Activated naive CD8-positive, alpha-beta T cell treated with anti-CD3 and anti-CD28 coated beads, Interleukin-2, amount 50 U/mL, for 24 hours (primary cell): ENCODE data around the gene EPB41L2.

Experiments used
- ATAC-seq: fragments of 150-1000 bp; cut with Tn5 transposase; one replicate; pipeline ENCODE4 v1.10.0; 2021
- DNase-seq: peaks from one replicate; pipeline ENCODE4 v3.0.0; 2021
- H3K27ac Mint-ChIP-seq: one replicate; pipeline ENCODE4 v1.8.0; 2021; ENCODE audit warnings: mild to moderate bottlenecking, mixed read lengths
- H3K27me3 Mint-ChIP-seq: one replicate; pipeline ENCODE4 v1.8.0; 2021; ENCODE audit warnings: mixed read lengths
- H3K36me3 Mint-ChIP-seq: one replicate; pipeline ENCODE4 v1.8.0; 2021; ENCODE audit warnings: low read depth, mixed read lengths
- H3K4me1 Mint-ChIP-seq: one replicate; pipeline ENCODE4 v1.8.0; 2021; ENCODE audit warnings: mixed read lengths
- H3K4me3 Mint-ChIP-seq: one replicate; pipeline ENCODE4 v1.8.0; 2021; ENCODE audit warnings: mild to moderate bottlenecking, moderate library complexity, mixed read lengths
- H3K9me3 Mint-ChIP-seq: one replicate; pipeline ENCODE4 v1.8.0; 2021; ENCODE audit warnings: mixed read lengths

Gene EPB41L2

DNA sequence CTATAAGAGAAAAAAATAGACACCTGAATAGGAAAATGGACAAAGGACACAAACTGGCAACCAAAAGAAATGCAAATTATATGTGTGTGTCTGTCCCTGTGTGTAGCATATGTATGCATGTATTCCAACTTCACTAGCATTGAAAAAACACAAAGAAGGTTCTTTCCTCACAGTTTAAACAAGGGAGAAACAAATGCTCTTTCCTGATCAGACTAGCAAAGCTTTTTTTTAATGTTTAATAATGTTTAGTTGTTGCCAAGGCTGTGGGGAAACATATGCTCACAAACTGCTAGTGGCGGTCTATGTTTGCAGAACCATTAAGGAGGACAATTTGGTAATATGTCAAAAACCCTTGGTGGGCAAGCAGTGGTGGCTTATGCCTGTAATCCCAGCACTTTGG, 213.5 kb downstream of the EPB41L2 start:
- H3K27ac Mint-ChIP-seq = no peak overlapping the region
- no peaks in the 10 kb centered on the region for H3K9me3 Mint-ChIP-seq
- no peak overlapping the region for H3K4me3 Mint-ChIP-seq

DNA sequence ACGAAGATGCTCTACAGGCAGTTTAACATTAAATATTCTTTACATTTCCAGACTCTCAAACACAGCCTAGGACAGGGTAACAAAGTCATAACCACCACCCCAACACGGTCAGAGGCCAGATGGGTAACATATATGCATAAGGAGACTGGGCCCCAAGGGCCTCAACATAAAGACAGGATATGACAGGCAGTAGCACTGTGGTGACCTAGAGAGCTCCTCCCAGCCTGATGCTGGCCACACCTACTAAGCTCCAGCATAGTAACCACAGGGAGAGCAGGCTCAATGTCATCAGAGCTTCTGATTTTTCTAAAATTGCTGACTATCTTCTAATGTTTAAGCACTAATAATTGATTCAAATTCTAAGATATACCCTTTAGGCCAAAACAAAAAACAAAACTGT, 214.1 kb downstream of the EPB41L2 start:
- Mint-ChIP-seq H3K36me3 (no peaks in the 10 kb centered on the region), H3K27ac (no peak overlapping the region), H3K9me3 (no peaks in the 10 kb centered on the region), H3K4me1 (peaks cover 5% of the 10 kb centered on the region), H3K4me3 (no peak overlapping the region), H3K27me3 (no peaks in the 10 kb centered on the region)
- ATAC-seq (peak; percentile 90), DNase-seq (peak; percentile 18)

More for the DNA sequence above, 213.5 kb downstream of the EPB41L2 start:
- no peak for DNase-seq
- Mint-ChIP-seq H3K36me3 (no peaks in the 10 kb centered on the region), H3K4me1 (peaks cover 5% of the 10 kb centered on the region), H3K27me3 (no peaks in the 10 kb centered on the region)
- ATAC-seq = no peak

DNA sequence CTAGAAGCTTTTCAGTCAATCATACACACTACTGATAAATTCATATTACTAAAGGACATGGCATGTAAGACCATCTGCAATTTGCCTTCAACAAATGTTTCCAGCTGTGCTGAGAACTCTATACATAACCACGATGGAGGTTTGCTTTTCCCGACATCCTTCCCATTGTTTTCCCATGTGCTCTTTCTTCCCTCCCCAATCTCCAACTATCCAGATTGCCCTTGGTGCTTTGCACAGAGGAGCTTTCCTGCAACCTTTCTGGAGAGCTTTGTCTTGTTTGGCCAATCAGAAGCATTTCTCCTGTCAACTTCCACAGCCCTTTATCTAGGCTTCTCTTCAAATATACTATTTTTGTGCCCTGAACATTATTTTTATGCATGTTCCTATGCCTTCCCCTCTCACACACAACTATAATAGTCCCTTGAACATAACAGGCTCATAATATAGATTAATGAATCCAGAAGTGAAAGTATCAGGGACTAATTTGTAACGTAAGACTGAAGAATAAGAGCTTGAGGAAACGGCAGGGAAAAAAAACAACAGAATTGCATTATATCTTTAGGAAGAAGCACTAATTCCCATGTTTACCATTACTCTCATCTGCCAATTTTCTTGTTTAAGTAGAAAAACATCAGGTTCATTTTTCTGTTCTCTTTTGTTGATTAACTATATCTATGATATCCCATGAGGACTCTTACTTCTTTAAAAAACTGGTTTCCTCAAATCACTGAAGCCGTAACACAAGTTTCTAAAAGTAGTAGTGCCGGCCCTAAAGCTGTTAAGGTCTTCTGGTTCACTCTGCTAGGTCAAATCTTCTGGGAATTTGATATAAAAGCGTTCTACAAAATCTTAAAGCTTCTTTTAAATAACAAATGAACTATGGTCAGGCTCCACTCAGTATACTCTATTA, 215.8 kb downstream of the EPB41L2 start:
- Mint-ChIP-seq H3K27me3 (no peaks in the 10 kb centered on the region), H3K27ac (no peak overlapping the region)
- no peak for ATAC-seq

DNA sequence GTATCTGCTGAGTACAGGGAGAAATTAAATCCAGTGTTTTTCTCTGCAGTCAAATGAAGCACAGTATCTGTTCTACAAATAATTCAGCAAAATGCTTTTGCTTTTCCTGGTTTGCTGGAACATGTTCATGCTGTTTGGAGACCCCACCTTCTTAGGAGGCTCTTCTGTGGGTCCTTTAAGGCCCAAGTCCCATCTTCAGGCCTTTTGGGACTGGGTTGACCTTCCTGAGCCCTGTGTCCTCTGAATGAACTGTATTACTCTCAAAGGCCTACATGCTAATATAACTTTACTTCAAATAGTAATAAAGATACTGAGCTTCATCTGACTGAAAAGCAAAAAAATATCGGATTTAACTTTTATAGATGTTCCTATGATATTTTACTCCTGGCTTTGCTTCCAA, 216.5 kb downstream of the EPB41L2 start:
- no peaks in the 10 kb centered on the region for H3K27me3 Mint-ChIP-seq
- ATAC-seq (no peak), DNase-seq (no peak)
- H3K36me3 Mint-ChIP-seq = no peaks in the 10 kb centered on the region
- no peaks in the 10 kb centered on the region for H3K9me3 Mint-ChIP-seq
- H3K4me1 Mint-ChIP-seq = peaks cover 5% of the 10 kb centered on the region
- H3K4me3 Mint-ChIP-seq = no peak overlapping the region
- no peak overlapping the region for H3K27ac Mint-ChIP-seq

More for the DNA sequence above, 215.8 kb downstream of the EPB41L2 start:
- H3K4me1 Mint-ChIP-seq = peaks cover 5% of the 10 kb centered on the region
- DNase-seq = no peak
- no peak overlapping the region for H3K4me3 Mint-ChIP-seq
- H3K36me3 Mint-ChIP-seq = no peaks in the 10 kb centered on the region
- H3K9me3 Mint-ChIP-seq = no peaks in the 10 kb centered on the region

DNA sequence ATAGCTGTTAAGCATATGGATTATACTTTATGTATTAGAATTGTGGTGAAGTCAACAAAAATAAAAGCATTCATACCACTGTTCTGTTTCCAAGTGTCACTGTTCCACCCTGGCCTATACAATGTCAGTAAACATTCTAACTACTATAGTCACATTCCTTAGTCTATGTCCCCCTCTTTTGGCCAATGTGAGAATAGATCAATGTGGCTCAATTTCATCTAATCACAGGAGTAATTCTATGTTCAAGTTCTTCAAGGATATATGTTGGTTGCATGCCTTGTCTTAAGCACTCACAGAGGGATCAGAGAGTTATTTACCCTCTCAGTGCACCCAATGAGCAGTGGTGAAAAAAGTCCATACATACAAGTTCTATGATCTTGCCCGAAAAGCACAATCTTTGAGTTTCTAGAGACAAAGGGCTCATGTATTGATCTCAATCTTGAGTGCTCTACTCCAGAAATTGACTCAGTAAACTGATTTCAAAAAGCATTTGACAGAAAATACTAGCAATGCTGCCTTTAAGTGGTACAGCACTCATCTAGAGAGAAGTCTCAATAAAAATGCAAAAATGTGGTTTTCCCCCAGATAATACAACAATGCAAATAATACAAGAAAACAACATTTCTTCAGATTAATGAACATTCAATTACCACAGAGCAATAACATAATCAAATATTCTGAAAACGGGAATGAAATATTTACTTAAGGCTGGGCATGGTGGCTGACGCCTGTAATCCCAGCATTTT, 219.3 kb downstream of the EPB41L2 start:
- no peak overlapping the region for H3K4me3 Mint-ChIP-seq
- no peaks in the 10 kb centered on the region for H3K36me3 Mint-ChIP-seq
- H3K27me3 Mint-ChIP-seq = no peaks in the 10 kb centered on the region
- H3K9me3 Mint-ChIP-seq = no peaks in the 10 kb centered on the region
- peaks cover 3% of the 10 kb centered on the region for H3K4me1 Mint-ChIP-seq
- H3K27ac Mint-ChIP-seq = no peak overlapping the region
- ATAC-seq (peak; percentile 78), DNase-seq (no peak)

DNA sequence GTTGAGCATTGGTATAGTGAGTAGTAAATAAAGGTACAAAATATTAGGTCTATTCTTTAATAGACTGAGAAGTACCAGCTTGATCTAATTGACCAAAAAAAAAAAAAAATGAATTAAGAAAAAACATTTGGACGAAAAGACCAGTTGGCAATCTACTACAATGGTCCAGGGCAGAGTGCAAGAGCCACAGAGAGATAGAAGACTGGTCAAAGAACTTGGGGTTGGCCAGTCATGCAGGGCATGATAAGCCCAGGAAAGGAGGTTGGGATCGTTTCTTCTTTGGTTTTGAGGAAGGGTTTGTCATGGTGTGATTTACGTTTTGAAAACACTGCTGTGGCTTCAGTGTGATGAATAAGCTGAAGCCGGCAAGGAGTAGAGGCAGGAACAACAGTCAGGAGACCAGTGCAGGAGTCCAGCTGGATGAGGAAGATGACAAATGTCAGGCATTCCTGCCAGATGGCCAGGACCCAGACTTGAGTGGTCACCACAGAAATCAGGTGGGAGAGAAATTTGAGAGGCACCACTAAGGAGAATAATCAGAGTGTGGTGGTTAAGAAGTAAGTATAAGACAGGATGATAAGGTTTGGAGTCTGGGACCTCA, 221.8 kb downstream of the EPB41L2 start:
- Mint-ChIP-seq H3K36me3 (no peaks in the 10 kb centered on the region), H3K4me3 (no peak overlapping the region), H3K27me3 (no peaks in the 10 kb centered on the region), H3K9me3 (no peaks in the 10 kb centered on the region), H3K4me1 (no peaks in the 10 kb centered on the region), H3K27ac (no peak overlapping the region)
- DNase-seq = no peak
- no peak for ATAC-seq

DNA sequence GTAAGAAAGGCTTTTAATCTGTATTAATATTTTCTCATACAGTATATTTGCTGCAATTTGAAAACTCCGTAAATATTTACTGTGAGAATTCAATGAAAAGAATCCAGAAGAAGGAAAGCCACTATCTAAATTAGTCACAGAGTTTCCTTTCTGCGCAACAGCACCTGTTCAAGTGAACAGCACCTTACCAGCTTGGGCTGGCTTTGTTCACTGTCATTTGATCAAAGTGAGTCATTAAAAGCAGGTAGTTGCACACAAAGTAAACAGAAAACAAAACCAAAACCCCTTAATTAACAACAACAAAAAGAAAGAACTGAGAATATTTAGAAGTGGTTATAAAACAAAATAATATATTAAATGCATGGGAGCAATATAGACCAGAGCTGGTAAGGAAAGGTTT, 223.0 kb downstream of the EPB41L2 start:
- no peak overlapping the region for H3K4me3 Mint-ChIP-seq
- DNase-seq (no peak), ATAC-seq (no peak)
- H3K36me3 Mint-ChIP-seq = no peaks in the 10 kb centered on the region
- H3K4me1 Mint-ChIP-seq = no peaks in the 10 kb centered on the region
- no peaks in the 10 kb centered on the region for H3K9me3 Mint-ChIP-seq
- H3K27me3 Mint-ChIP-seq = no peaks in the 10 kb centered on the region
- H3K27ac Mint-ChIP-seq = no peak overlapping the region

DNA sequence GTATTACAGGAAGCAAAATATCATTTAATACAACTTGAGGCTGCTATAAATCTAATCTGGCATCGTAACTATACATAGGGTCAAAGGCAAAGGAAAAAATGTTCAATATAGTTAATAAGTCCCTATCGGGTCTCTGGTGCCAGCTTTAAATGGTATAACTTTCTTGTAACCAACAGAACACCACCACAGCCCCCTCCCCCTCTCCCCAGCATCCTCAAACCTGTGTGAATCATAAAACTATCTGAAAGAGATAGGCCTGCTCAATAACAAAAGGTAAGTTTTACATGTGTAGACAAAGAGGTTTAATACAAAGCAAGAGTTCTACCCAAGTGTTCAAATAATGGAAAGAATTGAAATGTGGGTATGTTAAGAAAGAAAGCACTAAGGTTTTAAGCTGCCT, 223.7 kb downstream of the EPB41L2 start:
- Mint-ChIP-seq H3K9me3 (no peaks in the 10 kb centered on the region), H3K36me3 (no peaks in the 10 kb centered on the region), H3K4me3 (no peak overlapping the region), H3K27ac (no peak overlapping the region), H3K4me1 (no peaks in the 10 kb centered on the region), H3K27me3 (no peaks in the 10 kb centered on the region)
- DNase-seq (no peak), ATAC-seq (no peak)

DNA sequence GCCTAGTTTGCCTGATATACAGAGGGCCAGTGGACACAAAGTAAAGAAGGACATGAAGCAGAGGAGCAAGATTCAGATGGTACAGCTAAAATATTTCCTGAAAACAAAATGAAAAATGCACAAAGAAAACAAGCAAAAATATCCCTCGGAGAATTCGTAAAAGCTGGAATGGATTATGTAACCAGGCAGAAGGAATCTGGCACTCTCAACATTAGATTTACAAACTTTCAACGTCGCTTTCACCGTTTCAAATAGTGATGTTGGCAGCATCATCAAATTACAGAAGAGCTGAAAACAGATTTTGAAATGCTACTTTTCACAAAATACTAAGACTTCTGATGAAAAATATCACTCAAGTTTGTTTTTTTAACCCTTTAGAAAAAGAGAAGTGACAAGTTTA, 224.1 kb downstream of the EPB41L2 start:
- Mint-ChIP-seq H3K36me3 (no peaks in the 10 kb centered on the region), H3K27me3 (no peaks in the 10 kb centered on the region), H3K4me1 (no peaks in the 10 kb centered on the region), H3K4me3 (no peak overlapping the region), H3K27ac (no peak overlapping the region), H3K9me3 (no peaks in the 10 kb centered on the region)
- ATAC-seq = no peak
- no peak for DNase-seq

DNA sequence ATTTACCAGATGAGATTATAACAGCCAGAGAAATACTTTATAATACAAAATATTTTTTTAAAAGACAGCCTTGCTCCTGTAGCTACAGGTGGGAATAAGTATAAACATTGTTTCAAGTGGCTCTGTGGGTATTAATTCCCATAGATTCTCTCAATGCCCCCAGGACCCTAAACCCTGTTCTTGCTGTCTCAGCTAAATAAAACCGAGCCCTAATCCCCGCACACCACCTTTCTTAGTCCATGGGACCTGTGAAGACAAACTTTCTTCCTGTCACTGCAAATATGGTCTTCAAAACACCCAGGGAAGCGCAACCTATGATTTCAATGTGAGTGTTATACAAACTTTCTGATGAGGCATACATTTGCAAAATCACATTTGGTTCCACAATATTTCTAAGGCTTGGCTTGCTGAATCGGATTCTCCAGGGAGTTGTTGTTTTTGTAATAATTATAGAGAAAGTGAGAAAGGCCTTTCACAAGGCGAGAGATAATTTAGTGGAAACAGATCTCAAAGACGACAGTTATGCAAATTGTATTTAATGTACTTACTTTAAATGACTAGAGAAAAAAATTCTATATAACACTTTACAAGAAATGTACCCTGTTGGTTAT, 224.7 kb downstream of the EPB41L2 start:
- no peaks in the 10 kb centered on the region for H3K27me3 Mint-ChIP-seq
- no peak overlapping the region for H3K4me3 Mint-ChIP-seq
- H3K9me3 Mint-ChIP-seq = no peaks in the 10 kb centered on the region
- DNase-seq (no peak), ATAC-seq (no peak)
- no peaks in the 10 kb centered on the region for H3K36me3 Mint-ChIP-seq
- no peaks in the 10 kb centered on the region for H3K4me1 Mint-ChIP-seq
- H3K27ac Mint-ChIP-seq = no peak overlapping the region

DNA sequence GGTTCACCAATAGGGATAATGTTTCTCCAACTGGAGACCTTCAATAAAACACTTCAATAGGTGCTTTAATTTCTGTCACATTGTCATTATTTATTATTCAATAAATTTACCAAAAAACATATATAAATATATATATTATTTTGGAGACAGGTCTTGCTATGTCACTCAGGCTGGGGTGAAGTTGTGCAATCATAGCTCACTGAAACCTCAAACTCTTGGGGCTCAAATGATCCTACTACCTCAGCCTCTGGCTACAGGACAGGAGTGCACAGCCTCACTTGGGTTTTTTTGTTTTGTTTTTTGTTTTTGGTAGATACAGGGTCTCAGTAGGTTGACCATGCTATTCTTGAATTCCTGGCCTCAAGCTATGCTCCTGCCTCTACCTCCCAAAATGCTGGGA, 226.0 kb downstream of the EPB41L2 start:
- DNase-seq = no peak
- no peaks in the 10 kb centered on the region for H3K9me3 Mint-ChIP-seq
- H3K4me1 Mint-ChIP-seq = no peaks in the 10 kb centered on the region
- no peaks in the 10 kb centered on the region for H3K36me3 Mint-ChIP-seq
- no peak overlapping the region for H3K27ac Mint-ChIP-seq
- no peak overlapping the region for H3K4me3 Mint-ChIP-seq
- no peaks in the 10 kb centered on the region for H3K27me3 Mint-ChIP-seq
- ATAC-seq = no peak

DNA sequence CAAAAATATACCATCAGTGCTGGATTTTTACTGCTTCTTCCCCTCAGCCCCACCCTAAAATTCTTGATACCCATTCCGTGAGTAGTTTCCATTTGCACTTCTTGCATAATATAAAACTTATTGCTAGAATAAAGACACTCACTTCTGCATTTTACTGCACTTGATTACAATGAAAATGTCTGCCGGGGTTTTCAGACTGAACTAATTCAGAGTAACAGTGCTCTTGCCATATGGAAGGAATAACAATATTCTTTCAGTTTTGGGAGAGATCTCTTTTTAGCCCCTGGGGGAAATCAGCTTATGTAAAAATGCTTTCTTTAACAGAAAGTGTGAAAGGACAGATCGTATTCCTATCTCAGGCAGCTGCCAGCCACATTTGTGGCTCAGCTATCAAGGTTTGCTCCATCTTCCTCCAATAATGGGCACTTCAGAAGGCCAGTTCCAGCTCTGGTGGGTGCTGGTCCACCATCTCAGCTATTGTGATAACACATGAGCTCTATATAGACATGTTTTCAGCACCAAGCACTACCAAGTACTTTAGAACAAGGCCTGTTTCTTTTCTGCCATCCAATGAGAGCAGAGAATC, 226.9 kb downstream of the EPB41L2 start:
- no peaks in the 10 kb centered on the region for H3K36me3 Mint-ChIP-seq
- DNase-seq (no peak), ATAC-seq (no peak)
- H3K9me3 Mint-ChIP-seq = no peaks in the 10 kb centered on the region
- H3K27ac Mint-ChIP-seq = no peak overlapping the region
- no peaks in the 10 kb centered on the region for H3K4me1 Mint-ChIP-seq
- H3K27me3 Mint-ChIP-seq = no peaks in the 10 kb centered on the region
- H3K4me3 Mint-ChIP-seq = no peak overlapping the region

DNA sequence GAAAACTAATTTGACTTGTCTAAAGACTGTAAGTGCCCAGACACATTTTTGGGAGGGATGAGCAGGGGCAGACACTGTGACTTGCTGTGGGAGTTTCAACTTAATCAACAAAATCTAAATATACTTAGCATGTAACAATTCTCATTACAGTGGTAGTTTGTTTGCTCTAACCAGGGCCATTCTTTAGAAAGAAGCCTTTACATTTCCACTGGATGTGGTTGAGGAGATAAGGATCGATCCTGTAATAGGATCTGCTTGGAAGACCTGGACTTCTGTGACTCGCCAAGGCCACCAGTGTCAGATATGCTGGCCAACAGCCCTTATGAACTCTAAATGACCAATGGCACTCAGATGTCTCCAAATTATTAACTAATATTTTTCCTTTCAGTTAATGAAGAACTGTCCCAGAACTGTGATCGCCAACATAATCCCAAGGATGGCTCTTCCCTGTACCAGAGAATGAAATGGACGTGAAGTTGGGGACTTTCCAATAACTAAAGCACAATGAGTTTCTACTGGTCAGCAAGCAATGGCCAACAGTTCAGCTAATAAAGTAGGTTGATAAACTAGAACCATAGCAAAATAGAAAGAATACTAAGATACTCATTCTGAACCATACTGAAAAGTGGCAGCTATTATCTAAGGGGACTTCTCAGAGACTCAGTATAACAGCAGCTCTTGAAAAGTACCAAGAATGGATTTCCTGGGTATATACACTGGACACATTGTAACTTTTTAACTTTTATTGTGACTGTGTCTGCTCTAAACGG, 228.4 kb downstream of the EPB41L2 start:
- H3K4me3 Mint-ChIP-seq = no peak overlapping the region
- H3K36me3 Mint-ChIP-seq = no peaks in the 10 kb centered on the region
- H3K9me3 Mint-ChIP-seq = no peaks in the 10 kb centered on the region
- ATAC-seq (no peak), DNase-seq (no peak)
- no peaks in the 10 kb centered on the region for H3K4me1 Mint-ChIP-seq
- no peaks in the 10 kb centered on the region for H3K27me3 Mint-ChIP-seq
- no peak overlapping the region for H3K27ac Mint-ChIP-seq

DNA sequence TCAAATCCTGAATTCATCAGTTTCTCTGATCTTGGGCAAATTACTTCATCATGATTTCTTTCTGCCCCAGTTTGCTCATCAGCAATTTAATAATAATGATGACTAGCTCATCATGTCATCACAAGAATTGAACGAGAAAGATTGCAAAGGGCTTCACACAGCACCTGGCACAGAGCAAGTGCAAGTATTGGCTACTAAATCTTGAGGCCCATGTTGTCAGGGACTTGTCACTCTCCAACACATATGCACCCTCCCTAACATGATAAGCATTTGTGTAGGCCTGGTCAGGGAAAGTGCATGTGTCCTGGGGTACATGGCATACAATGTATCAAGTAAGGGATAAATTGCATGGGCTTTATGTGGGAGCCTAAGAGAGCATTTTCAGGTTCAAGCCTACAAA, 229.5 kb downstream of the EPB41L2 start:
- H3K4me1 Mint-ChIP-seq = no peaks in the 10 kb centered on the region
- H3K4me3 Mint-ChIP-seq = no peak overlapping the region

More for the DNA sequence above, 229.5 kb downstream of the EPB41L2 start:
- H3K9me3 Mint-ChIP-seq = no peaks in the 10 kb centered on the region
- H3K27me3 Mint-ChIP-seq = no peaks in the 10 kb centered on the region
- no peak overlapping the region for H3K27ac Mint-ChIP-seq
- DNase-seq (no peak), ATAC-seq (no peak)
- no peaks in the 10 kb centered on the region for H3K36me3 Mint-ChIP-seq
